HEK293 (cell line): ENCODE results near the gene SEC22A.
A peak's percentile ranks its signal among the peaks of the same experiment; 100 is the strongest.

Experiments
- CTCF ChIA-PET: fragments of 350-600 bp; formaldehyde crosslinking; extraction: SDS; loops from one replicate; lab custom pipeline; 2021; ENCODE audit warnings: antibody characterized with exemption; lab: Yijun Ruan, JAX
- POLR2A ChIA-PET: fragments of 300-600 bp; formaldehyde crosslinking; extraction: SDS; loops from one replicate; lab custom pipeline; 2020; ENCODE audit warnings: antibody characterized with exemption, inconsistent platforms; lab: Yijun Ruan, JAX
- H3K27ac ChIP-seq: fragments of 200-500 bp; sonication (Bioruptor generic); 2 replicates; pipeline ENCODE4 v1.5.1; 2014; ENCODE audit warnings: low read depth, low read length, control low read depth, inconsistent platforms; ENCODE audit errors: extremely low read depth
- H3K36me3 ChIP-seq, 2 experiments: fragments of 200-500 bp in 1 of 2; sonication (Bioruptor generic) in 1 of 2; 1 replicate in 1 of 2; 2 replicates in 1 of 2; pipeline ENCODE4 v1.5.1; 2014 to 2017; ENCODE audit warnings: inconsistent platforms in 2 of 2, low read length in 2 of 2; ENCODE audit not compliant: control insufficient read depth in 2 of 2, insufficient read depth in 1 of 2
- H3K4me1 ChIP-seq: fragments of 200-500 bp; sonication (Bioruptor generic); 2 replicates; pipeline ENCODE4 v1.5.1; 2014; ENCODE audit warnings: mild to moderate bottlenecking, low read length, inconsistent platforms; ENCODE audit not compliant: control insufficient read depth, insufficient read depth
- H3K4me3 ChIP-seq: 2 replicates; pipeline ENCODE4 v1.5.1; 2011; ENCODE audit warnings: low read depth, mild to moderate bottlenecking, control low read depth, low read length, moderate library complexity
- H3K9me3 ChIP-seq: fragments of 200-500 bp; sonication (Bioruptor generic); 2 replicates; pipeline ENCODE4 v1.5.1; 2014; ENCODE audit warnings: low read depth, low read length, inconsistent platforms; ENCODE audit not compliant: control insufficient read depth, insufficient read depth
- BCL11B ChIP-seq: fragments of 450-650 bp; formaldehyde crosslinking; IDR thresholded peaks from 2 replicates; pipeline ENCODE4 v1.5.1; 2016; ENCODE audit warnings: low read depth, missing biosample characterization, missing genetic modification characterization
- GLIS1 ChIP-seq: fragments of 450-650 bp; formaldehyde crosslinking; IDR thresholded peaks from 2 replicates; pipeline ENCODE4 v1.5.1; 2016; ENCODE audit warnings: missing biosample characterization, missing genetic modification characterization
- KLF10 ChIP-seq: fragments of 450-650 bp; IDR thresholded peaks from 2 replicates; pipeline ENCODE4 v1.5.1; 2018; ENCODE audit warnings: missing biosample characterization, mild to moderate bottlenecking, missing genetic modification characterization
- SETDB1 ChIP-seq: IDR thresholded peaks from one replicate; pipeline ENCODE4 v1.6.1; 2017; ENCODE audit warnings: mild to moderate bottlenecking, low read length, moderate library complexity, mixed read lengths; ENCODE audit not compliant: insufficient read length
- TCF7L2 ChIP-seq: IDR thresholded peaks from 2 replicates; pipeline ENCODE4 v1.6.1; 2011; ENCODE audit warnings: low read depth, mild to moderate bottlenecking, inconsistent platforms, low read length, moderate library complexity, borderline replicate concordance
- ZNF138 ChIP-seq: fragments of 450-650 bp; formaldehyde crosslinking; IDR thresholded peaks from 2 replicates; pipeline ENCODE4 v1.5.1; 2016; ENCODE audit warnings: missing biosample characterization, missing genetic modification characterization, borderline replicate concordance
- ZNF23 ChIP-seq: fragments of 450-650 bp; formaldehyde crosslinking; IDR thresholded peaks from 2 replicates; pipeline ENCODE4 v1.5.1; 2016; ENCODE audit warnings: missing biosample characterization, missing genetic modification characterization, borderline replicate concordance
- ZNF366 ChIP-seq: fragments of 450-650 bp; formaldehyde crosslinking; conservative IDR thresholded peaks from 2 replicates; pipeline ENCODE4 v1.5.1; 2016; ENCODE audit warnings: missing biosample characterization, missing genetic modification characterization
- ZNF610 ChIP-seq: fragments of 450-650 bp; formaldehyde crosslinking; IDR thresholded peaks from 2 replicates; pipeline ENCODE4 v1.5.1; 2016; ENCODE audit warnings: missing biosample characterization, missing genetic modification characterization, borderline replicate concordance
- ZNF76 ChIP-seq: fragments of 450-650 bp; formaldehyde crosslinking; IDR thresholded peaks from 2 replicates; pipeline ENCODE4; 2016; ENCODE audit warnings: low read depth, missing biosample characterization, missing genetic modification characterization, borderline replicate concordance
- ZNF785 ChIP-seq: fragments of 450-650 bp; formaldehyde crosslinking; IDR thresholded peaks from 2 replicates; pipeline ENCODE4 v1.5.1; 2016; ENCODE audit warnings: missing biosample characterization, missing genetic modification characterization
- ZSCAN30 ChIP-seq: fragments of 450-650 bp; IDR thresholded peaks from 2 replicates; pipeline ENCODE4 v1.5.1; 2018; ENCODE audit warnings: missing biosample characterization, mild to moderate bottlenecking, missing genetic modification characterization, moderate library complexity
- TF ChIP-seq, protein P1 (sequence below): IDR thresholded peaks from 2 replicates; pipeline ENCODE4 v1.6.1; 2011; ENCODE audit warnings: mild to moderate bottlenecking, low read depth, low read length, borderline replicate concordance
- TF ChIP-seq, protein P2 (sequence below): fragments of 450-650 bp; formaldehyde crosslinking; IDR thresholded peaks from 2 replicates; pipeline ENCODE4 v1.5.1; 2016; ENCODE audit warnings: missing biosample characterization, missing genetic modification characterization
- TF ChIP-seq, protein P3 (sequence below): fragments of 450-650 bp; formaldehyde crosslinking; IDR thresholded peaks from 2 replicates; pipeline ENCODE4; 2016; ENCODE audit warnings: missing biosample characterization, missing genetic modification characterization

Gene SEC22A

DNA sequence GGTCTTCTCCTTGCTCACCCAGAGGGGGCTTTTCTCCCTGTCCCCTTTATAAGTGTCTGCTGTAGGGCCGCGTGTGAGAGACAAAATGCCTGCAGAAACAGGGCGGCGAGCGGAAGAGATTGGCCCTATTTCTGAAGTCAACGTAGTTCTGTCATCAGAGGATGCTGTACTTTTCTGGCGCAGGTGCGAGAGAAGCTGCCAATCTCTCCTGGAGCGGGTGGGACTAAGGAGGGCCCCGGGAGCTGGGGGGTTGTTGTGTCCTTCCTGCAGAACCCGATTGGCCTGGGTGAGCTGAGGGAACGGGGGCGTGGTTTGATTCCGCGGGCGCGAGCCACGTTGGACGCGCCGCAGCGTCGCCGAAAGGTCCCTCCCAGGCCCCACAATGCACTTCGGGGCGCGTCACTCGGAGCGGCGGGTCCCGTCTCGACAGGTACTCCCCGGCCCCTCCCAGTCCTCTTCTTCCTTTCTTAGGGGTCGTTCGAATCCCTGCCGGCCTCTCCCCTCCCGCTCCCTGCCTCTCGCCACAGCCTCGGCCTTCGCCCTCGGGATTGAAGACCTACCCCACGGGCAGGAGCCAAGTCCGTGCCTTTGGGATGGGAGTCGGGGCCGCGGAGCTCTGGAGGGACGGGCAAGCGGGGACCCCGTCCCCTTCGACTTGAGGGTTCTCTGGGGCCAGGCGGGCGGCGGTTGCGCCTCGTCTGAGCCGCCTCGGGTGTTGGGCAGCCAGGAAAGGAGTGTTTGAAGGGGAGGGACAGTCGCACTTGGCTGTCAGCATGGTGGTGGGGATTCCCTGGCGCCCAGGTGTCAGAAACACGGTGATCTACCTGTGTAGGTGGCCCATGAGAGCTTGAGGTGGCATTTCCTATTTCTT is at the start of gene SEC22A (continued):
- TF ChIP-seq, protein P1, sequence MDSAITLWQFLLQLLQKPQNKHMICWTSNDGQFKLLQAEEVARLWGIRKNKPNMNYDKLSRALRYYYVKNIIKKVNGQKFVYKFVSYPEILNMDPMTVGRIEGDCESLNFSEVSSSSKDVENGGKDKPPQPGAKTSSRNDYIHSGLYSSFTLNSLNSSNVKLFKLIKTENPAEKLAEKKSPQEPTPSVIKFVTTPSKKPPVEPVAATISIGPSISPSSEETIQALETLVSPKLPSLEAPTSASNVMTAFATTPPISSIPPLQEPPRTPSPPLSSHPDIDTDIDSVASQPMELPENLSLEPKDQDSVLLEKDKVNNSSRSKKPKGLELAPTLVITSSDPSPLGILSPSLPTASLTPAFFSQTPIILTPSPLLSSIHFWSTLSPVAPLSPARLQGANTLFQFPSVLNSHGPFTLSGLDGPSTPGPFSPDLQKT: no peak
- TF ChIP-seq, all 188 proteins: peak for 20

DNA sequence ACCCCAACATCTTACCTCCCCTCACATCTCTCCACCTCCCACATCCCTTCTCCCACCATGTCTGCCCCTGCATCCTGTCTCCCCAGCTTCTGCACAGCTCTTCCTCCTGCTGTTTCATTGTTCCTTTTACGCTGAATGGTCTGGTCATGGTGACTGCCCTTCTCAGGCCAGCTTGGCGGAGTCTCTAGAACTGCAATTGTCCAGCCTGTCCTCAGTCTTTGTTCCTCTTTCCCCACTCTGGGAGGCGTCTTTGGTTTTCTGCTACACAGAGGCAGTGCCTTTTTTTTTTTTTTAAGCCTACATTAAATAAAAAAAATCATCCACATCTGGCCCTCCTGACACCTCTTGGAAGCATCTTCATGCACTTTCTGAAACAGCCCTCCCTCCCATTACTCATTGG is 49.1 kb upstream of the SEC22A start:
- CTCF ChIA-PET: interaction anchor here (0.6 kb wide), 1 partner anchor 85 kb away, joined by 3 read pairs; no protein-coding TSS in a partner anchor
- POLR2A ChIA-PET: no interaction called here
- no peaks in the 10 kb centered on the region for H3K4me1 ChIP-seq
- no peak overlapping the region for H3K4me3 ChIP-seq
- no peak overlapping the region for H3K27ac ChIP-seq
- H3K36me3 ChIP-seq: peaks cover 0 to 79% of the 10 kb centered on the region in 2 experiments; a peak in 2 of 3 replicates
- TF ChIP-seq SETDB1 (no peak), BCL11B (tag by site-specific recombination) (no peak), ZNF366 (tag by site-specific recombination) (no peak), ZNF610 (tag by site-specific recombination) (no peak), TCF7L2 (no peak), ZNF138 (tag by site-specific recombination) (no peak)
- TF ChIP-seq, protein P2, sequence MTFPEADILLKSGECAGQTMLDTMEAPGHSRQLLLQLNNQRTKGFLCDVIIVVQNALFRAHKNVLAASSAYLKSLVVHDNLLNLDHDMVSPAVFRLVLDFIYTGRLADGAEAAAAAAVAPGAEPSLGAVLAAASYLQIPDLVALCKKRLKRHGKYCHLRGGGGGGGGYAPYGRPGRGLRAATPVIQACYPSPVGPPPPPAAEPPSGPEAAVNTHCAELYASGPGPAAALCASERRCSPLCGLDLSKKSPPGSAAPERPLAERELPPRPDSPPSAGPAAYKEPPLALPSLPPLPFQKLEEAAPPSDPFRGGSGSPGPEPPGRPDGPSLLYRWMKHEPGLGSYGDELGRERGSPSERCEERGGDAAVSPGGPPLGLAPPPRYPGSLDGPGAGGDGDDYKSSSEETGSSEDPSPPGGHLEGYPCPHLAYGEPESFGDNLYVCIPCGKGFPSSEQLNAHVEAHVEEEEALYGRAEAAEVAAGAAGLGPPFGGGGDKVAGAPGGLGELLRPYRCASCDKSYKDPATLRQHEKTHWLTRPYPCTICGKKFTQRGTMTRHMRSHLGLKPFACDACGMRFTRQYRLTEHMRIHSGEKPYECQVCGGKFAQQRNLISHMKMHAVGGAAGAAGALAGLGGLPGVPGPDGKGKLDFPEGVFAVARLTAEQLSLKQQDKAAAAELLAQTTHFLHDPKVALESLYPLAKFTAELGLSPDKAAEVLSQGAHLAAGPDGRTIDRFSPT (tag by site-specific recombination): no peak
- H3K9me3 ChIP-seq: no peaks in the 10 kb centered on the region

DNA sequence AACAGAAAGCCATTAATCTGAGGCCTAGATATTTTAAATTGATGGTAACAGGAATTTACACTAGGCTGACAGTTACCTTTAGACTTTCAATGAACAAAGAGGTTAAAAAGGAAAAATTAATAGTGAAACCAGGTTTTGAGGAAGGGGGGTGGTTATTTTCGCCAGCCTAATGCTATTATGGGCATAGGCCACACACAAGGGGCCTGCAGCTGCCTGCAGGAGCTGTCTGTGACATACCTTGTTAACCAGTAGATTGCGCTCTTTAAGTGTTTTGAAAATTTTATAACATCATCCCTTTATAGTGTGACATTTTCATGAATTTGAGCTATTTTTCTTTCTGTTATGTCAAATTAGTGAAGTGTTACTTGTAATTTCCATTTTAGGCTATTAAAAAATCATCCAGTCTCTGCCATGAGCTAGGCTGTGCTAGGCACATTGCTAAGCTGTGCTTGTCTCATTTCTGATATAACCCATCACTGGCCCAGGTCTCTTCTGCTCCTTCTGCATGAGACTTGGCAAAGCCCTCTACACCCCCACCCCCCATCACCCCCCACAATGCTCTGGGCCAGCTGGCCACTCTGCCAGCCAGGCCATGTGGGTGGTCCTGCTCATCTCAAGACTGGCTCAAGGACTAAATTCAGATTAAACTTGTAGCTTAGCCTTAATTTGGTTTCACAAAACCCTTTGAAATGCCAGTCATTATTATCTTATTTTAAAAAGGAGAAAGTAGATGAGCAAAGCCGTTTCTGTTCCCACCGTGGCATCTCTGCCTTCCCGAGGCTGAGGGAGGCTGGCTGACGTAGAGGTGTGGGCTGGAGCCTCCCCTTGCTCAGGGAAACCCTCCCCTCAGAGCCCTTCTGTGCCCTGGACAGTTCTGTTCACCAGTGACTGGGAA is 48.4 kb upstream of the SEC22A start:
- H3K4me3 ChIP-seq: no peak overlapping the region
- TF ChIP-seq GLIS1: peak; percentile 18; the same call in 1 of the 2 replicates
- TF ChIP-seq ZSCAN30: no peak
- CTCF ChIA-PET: interaction anchor here (0.5 to 0.6 kb wide), 2 partner anchors 9 to 801 kb away, joined by 3 read pairs; no protein-coding TSS in a partner anchor
- POLR2A ChIA-PET: no interaction called here
- H3K36me3 ChIP-seq: peaks cover 0 to 77% of the 10 kb centered on the region in 2 experiments; a peak in 2 of 3 replicates
- H3K4me1 ChIP-seq: no peaks in the 10 kb centered on the region
- H3K9me3 ChIP-seq: no peaks in the 10 kb centered on the region
- no peak overlapping the region for H3K27ac ChIP-seq

DNA sequence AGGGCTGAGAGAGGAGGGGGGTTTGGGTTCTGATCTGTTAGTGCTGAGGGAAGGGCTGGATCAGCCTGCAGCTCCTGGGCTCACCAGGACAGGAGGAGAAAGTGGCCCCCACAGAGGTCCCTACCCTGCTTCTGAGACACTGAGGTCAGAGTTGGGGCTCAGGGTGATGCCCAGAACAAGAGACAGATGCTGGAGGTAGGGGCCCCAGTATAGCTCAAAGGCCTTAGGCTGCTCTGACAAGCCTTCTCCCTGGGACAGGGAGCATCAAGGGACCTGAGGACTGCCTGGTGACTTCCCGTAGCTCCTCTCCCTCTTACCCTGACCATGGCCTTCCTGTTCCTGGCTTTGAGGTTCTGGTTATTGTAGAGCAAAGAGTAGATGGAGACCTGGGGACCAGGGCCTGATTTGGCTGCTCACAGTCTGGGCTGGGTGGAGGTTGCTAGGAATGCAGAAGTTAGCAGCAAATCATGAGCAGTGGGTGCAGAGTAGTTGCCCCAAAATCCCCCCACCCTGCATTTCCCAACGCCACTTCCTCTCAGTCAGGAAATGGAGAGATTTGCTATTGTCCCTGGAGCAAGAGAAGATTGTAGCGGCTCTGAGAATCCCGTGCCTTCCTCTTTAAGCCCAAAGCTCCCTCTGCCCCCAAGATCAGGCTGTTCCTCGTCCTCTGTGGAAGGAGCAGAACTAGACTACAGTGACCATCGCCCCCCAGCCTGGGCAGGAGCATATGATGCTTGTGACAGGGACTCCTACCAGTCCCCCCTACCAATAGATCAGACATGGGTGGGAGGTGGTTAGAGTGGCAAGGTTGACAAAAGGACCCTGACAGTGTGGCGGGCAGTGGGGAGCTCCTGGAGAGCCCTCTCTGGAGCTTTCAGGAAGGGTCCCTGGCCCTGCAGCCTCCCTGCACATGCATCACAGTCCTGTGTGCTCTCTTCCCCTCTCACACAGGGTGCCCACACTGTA is 47.4 kb upstream of the SEC22A start:
- H3K27ac ChIP-seq: no peak overlapping the region
- no peaks in the 10 kb centered on the region for H3K4me1 ChIP-seq
- H3K9me3 ChIP-seq: no peaks in the 10 kb centered on the region
- ChIA-PET CTCF (interaction anchor here (0.5 to 0.6 kb wide), 2 partner anchors 8 to 802 kb away, joined by 3 read pairs; no protein-coding TSS in a partner anchor), POLR2A (no interaction called here)
- no peak overlapping the region for H3K4me3 ChIP-seq
- H3K36me3 ChIP-seq: peaks cover 0 to 72% of the 10 kb centered on the region in 2 experiments; a peak in 2 of 3 replicates
- TF ChIP-seq ZNF23 (no peak), ZNF785 (tag by site-specific recombination) (no peak), BCL11B (tag by site-specific recombination) (no peak), GLIS1 (no peak), ZNF76 (no peak), KLF10 (no peak)
- TF ChIP-seq, protein P3, sequence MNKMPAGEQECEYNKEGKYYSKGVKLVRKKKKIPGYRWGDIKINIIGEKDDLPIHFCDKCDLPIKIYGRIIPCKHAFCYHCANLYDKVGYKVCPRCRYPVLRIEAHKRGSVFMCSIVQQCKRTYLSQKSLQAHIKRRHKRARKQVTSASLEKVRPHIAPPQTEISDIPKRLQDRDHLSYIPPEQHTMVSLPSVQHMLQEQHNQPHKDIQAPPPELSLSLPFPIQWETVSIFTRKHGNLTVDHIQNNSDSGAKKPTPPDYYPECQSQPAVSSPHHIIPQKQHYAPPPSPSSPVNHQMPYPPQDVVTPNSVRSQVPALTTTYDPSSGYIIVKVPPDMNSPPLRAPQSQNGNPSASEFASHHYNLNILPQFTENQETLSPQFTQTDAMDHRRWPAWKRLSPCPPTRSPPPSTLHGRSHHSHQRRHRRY (tag by site-specific recombination): no peak
